ENCODE measurements around the gene MUC5B.

MUC5B gene

GRCh38 chr11:1219834-1220815 is 2.7 kb upstream of the MUC5B start:
- no peak for DNase-seq (ENCODE audit: low read depth in 2 of 2)

- DNase-seq (ENCODE audit: low read depth in 2 of 2), result no peak
These were observed 1.7 kb upstream of the MUC5B start for GRCh38 chr11:1220941-1221721.

GRCh38 chr11:1221848-1222311 is 986 bp upstream of the MUC5B start:
- DNase-seq (ENCODE audit: low read depth in 2 of 2), result no peak

DNA sequence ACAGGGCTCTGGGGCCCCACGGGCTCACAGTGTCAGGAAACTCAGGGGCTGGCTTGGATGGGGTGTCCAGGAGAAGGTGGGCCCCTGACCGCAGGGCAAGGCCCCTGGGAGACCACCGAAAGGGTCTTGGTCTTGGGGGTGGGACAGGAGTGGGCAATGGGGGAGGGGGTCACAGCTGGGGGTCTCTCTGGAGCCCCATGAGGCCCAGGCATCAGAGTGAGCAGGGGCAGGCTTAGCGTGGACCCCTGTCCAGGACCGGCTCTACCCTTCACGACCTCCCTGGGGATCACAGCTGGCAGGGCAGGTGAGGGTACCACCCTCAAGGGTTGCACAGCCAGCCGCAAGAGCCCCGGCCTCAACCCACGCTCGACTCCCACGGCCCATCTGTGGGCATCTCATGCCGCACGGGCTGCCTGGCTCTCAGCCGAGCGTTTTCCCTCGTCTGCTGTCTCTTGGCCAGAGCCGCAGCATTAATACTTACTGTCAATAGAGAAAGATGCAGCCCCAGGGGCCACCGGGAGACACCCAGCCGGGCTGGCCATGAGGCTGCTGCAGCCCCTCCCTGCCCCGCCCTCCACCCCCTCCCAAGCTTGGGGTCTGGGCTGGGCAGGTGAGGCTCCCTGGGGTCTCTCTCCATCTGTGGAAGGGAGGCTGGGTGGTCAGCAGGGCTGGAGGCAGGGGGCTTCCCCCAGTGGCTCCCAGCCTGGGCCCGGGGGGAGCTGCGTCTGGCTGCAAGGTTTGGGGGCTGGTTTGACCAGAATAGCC is 662 bp downstream of the MUC5B start:
- no peak for DNase-seq (ENCODE audit: low read depth in 2 of 2)

- no peak for DNase-seq (ENCODE audit: low read depth in 2 of 2)
These were observed 1.2 kb downstream of the MUC5B start for GRCh38 chr11:1224111-1224490.

DNA sequence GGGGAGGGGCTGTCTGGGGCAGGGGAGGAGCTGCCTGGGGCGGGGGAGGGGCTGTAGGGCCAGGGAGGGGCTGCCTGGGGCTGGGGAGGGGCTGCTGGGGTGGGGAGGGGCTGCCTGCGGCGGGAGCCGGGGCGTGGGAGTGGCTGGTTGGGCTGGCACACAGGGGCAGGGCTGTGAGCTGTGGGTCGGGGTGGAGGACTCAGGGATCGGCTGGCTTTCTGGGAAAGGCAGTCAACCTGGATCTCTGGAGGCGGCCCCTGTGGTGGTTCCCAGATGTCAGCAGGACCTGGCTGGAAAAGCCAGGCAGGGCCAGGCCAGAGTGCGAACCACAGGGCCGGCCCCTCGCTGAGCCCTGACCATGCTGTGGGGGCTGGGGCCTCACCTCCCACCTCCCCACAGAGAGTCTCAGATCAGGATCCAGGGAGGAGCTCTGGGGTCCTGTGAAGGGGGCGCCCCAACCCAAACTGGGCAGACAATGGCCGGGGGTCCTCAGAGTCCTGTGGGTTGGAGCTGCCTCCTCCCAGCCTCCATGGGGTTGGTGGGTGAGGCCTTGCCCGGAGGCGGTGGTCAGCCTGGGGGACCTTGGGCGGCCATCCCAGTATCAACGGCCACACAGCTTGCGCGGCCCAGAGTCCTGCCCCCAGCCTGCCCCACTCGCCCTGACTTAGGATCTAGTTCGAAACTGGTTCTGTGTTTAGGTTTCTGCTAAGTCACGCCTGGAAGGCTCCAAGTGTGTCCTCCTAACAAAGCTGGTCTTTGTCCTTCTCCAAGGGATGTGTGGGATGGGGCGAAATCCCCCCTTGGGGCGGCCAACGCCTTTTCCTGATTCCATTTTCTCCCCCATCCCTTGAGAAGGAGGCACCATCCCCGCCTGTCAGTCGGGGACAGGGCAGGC is 1.9 kb downstream of the MUC5B start:
- DNase-seq (ENCODE audit: low read depth in 2 of 2), result no peak

- no peak for DNase-seq (ENCODE audit: low read depth in 2 of 2)
These were observed 2.7 kb downstream of the MUC5B start for GRCh38 chr11:1225386-1226225.

DNA sequence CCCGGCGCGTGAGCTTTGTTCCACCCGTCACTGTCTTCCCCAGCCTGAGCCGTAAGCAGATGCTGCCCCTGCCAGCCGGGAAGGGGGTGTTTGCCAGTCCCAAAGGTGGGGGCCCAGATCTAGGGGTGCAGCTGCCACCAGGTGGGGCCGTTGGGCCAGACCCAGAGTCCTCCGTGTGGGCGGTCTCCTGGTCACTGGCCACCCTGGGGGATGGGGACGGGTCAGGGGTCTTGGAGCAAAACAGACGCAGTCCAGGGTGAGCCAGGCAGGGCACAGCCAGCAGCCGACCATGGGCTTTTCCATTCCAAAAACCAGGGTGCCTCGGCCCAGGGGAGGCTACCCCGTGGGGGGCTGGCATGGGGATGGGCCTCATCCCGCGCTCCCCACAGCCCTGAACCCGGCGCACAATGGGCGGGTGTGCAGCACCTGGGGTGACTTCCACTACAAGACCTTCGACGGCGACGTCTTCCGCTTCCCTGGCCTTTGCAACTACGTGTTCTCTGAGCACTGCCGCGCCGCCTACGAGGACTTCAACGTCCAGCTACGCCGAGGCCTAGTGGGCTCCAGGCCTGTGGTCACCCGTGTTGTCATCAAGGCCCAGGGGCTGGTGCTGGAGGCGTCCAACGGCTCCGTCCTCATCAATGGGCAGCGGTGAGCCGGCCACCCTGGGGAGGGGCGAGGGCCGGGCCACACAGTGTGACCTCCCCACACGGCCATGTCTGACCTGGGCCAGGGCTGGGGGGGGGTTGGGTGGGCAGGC is 3.5 kb downstream of the MUC5B start:
- DNase-seq (ENCODE audit: low read depth in 2 of 2), result no peak

GRCh38 chr11:1226986-1227550 is 4.2 kb downstream of the MUC5B start:
- DNase-seq (ENCODE audit: low read depth in 2 of 2), result no peak

- no peak for DNase-seq (ENCODE audit: low read depth in 2 of 2)
These were observed 4.8 kb downstream of the MUC5B start for GRCh38 chr11:1227551-1228100.

DNA sequence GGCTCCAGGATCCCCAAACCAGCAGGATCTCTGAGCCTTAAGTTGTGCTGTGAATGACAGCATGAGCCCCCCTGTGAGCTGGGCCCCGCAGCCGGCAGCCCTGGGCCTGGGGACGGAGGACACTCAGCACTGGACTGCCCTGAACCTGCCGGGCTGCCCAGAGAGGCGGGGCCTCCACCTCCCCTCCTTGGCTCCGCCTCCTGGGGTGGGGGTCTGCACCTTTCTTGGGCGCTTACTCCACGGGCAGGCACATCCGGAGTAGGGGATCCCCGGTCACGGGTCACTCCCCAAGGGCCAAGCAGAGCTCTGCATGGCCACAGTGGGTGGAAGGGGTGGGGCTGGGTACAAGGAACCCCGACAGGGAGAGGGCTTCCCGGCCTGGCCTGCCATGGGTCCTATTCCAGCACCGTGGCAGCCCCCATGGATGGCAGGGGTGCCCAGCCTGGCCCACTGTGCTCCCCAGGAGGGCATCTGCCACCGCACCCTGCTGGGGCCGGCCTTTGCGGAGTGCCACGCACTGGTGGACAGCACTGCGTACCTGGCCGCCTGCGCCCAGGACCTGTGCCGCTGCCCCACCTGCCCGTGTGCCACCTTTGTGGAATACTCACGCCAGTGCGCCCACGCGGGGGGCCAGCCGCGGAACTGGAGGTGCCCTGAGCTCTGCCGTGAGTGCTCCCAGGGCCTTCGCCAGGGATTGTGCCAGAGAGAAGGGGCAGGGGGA is 5.4 kb downstream of the MUC5B start:
- DNase-seq (ENCODE audit: low read depth in 2 of 2), result no peak

DNA sequence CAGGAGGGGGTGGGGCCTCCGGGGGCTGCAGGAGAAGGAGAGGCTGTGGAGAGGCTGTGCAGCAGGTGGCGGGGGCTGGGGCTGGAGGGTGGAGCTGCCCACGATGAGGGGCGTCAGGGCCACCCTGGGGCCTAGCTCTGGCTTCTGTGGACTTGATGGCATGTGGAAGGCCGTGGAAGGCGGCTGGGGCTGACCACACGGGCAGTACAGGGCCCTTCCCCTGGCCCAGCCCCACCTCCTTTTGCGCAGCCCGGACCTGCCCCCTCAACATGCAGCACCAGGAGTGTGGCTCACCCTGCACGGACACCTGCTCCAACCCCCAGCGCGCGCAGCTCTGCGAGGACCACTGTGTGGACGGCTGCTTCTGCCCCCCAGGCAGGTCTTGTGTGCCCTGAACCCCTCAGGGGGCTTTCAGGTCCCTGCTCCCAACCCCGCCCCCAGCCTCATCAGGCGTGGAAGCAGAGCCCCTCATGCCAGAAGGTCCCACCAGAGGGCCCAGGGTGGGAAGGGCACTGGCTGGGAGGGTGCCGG is 6.1 kb downstream of the MUC5B start:
- DNase-seq (ENCODE audit: low read depth in 2 of 2), result no peak

DNA sequence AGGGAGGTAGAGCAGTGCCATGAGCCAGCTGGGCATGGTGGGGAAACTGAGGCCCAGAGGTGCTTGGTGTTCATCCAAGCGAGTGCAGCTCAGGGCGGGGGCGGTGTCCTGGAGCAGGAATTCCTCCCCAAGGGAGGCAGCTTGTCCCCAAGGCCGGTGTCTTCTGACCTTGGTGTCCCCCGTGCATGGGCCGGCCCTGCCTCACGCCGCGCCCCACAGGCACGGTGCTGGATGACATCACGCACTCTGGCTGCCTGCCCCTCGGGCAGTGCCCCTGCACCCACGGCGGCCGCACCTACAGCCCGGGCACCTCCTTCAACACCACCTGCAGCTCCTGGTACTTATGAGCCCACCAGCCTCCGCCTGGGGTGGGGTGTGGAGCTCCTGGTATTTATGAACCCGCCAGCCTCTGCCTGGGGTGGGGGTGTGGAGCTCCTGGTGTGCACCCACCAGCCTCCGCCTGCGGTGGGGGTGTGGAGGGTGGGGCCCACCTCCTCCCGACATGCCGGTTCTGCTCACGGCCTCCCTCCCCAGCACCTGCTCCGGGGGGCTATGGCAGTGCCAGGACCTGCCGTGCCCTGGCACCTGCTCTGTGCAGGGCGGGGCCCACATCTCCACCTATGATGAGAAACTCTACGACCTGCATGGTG is 6.7 kb downstream of the MUC5B start:
- DNase-seq (ENCODE audit: low read depth in 2 of 2), result no peak

- no peak for DNase-seq (ENCODE audit: low read depth in 2 of 2)
These were observed 7.2 kb downstream of the MUC5B start for GRCh38 chr11:1230121-1230455.

DNA sequence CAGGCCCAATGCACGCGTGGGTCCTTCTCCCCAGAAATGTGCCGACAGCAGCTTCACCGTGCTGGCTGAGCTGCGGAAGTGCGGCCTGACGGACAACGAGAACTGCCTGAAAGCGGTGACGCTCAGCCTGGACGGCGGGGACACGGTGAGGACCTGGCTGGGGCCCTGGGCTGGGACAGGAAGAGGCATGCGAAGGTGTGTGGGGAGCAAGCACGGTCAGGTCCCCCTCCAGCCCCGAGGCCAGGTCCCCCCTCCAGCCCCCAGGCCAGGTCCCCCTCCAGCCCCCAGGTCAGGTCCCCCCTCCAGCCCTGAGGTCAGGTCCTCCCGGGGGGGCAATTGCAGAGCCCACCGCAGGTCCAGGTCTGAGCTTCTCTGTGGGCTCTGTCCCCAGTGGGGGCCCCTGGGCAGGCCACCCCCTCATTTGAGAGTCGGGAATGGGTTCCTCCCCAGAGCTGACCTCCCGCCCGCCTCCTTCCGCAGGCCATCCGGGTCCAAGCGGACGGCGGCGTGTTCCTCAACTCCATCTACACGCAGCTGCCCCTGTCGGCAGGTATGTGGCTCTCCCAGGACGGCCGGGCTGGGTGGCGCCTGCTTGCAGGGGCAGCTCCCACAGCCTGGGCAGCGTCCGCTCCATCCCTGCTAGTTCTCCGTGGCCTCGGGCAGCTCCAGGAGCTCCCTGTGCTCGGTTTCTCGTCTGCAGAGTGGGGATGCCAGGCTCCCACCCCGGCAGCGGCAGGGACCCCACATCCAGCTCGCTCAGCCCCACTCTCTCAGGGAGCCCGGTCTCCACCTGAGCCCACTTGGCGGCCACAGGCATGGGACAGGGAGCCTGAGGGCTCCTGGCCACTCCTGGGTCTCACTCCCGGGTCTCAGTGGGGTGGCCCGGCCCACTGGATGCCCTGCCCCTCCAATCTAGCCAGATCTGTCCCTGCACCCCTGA is 7.9 kb downstream of the MUC5B start:
- no peak for DNase-seq (ENCODE audit: low read depth in 2 of 2)

DNA sequence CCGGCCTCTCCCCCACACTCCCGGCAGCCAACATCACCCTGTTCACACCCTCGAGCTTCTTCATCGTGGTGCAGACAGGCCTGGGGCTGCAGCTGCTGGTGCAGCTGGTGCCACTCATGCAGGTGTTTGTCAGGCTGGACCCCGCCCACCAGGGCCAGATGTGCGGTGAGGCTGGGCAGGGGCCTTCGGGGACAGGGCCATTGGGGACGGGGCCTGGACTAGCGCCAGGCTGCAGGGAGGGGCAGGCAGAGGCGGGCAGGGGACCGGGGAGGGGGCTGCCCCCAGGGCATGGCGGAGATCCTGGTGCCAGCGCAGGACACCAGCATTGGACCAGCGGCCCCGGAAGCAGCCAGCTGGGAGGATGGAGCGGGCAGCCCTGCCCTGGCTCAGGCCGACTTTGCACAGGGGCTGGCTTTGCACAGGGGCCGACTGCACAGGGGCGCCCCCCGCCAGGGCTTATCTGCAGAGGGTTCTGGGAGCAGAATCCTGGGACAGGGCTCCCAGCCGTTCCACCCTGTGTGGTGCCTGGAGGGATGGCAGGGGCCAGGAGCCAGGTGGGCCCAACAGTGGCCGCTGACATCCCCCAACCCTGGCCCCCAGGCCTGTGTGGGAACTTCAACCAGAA is 8.6 kb downstream of the MUC5B start:
- DNase-seq (ENCODE audit: low read depth in 2 of 2), result no peak
